Gastrocnemius medialis (tissue), 4 donors: ENCODE results near the gene MAD2L1BP.

ENCODE experiments used
- POLR2A ChIP-seq, 2 donors: fragments of 450-650 bp; IDR thresholded peaks; one replicate each; pipeline ENCODE4 v1.6.1; 2017; ENCODE audit warnings: antibody characterized with exemption in 2 of 2, mild to moderate bottlenecking in 2 of 2, moderate library complexity in 2 of 2
- TF ChIP-seq, protein P1 (sequence below), 5 experiments: fragments of 450-650 bp in 3 of 5; fragments of 200-600 bp in 2 of 5; sonication (generic) in 2 of 5; IDR thresholded peaks in 4 of 5; conservative IDR thresholded peaks in 1 of 5; 1 replicate in 4 of 5; 2 replicates in 1 of 5; pipeline ENCODE4 v1.5.1; 2016 to 2019; ENCODE audit warnings: antibody characterized with exemption in 5 of 5, mild to moderate bottlenecking in 3 of 5, moderate library complexity in 3 of 5

DNA sequence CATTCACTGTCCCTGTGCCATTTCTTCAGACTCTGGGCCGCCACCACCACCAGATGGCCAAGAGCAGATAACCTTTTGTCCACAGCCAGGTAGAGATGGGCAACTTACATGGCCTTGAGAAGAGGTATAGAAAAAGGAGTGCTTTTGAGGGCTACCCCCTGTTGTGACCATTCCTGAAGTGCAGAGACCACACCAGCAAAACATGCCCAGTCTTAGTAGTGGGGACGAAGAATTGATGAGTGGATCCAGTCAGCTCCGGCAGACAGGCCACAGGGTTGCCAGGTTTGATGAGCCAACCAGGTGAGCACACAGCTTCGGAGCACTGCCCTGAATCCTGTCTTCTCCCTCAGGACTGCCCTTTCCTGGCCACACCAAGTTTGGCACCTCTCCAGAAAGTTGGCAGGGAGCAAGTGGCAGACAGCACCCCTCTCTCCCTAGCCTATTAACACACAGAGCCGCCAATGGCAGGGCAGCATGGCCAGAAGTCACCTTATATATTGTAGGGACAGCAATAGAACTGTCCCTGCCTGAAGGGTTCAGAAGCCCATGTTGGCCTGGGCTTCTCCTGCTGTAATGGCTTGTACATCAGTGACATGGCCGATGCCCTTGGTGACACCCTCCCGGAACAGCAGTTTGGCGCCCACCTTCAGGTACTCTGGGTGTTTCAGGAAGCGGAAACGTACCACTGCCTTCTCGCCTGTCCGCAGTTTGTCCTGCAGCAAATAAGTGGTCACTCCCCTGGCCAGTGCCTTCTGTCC is 14.4 kb upstream of the MAD2L1BP start:
- TF ChIP-seq, protein P1, sequence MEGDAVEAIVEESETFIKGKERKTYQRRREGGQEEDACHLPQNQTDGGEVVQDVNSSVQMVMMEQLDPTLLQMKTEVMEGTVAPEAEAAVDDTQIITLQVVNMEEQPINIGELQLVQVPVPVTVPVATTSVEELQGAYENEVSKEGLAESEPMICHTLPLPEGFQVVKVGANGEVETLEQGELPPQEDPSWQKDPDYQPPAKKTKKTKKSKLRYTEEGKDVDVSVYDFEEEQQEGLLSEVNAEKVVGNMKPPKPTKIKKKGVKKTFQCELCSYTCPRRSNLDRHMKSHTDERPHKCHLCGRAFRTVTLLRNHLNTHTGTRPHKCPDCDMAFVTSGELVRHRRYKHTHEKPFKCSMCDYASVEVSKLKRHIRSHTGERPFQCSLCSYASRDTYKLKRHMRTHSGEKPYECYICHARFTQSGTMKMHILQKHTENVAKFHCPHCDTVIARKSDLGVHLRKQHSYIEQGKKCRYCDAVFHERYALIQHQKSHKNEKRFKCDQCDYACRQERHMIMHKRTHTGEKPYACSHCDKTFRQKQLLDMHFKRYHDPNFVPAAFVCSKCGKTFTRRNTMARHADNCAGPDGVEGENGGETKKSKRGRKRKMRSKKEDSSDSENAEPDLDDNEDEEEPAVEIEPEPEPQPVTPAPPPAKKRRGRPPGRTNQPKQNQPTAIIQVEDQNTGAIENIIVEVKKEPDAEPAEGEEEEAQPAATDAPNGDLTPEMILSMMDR (IDR thresholded peaks at IDR 0.05 in 4 of 5, conservative IDR thresholded peaks at IDR 0.05 in 1 of 5), result no peak
- no peak for TF ChIP-seq POLR2A (IDR thresholded peaks at IDR 0.05)
